IMR-90 (cell line): ENCODE measurements around the gene DHX15. TPM values are rescaled to one million over a fixed set of nuclear protein-coding genes. Genes with fewer than 3 reads are reported as not detected.

Experiments used
- ATAC-seq: fragments of 200-7000 bp; cut with Tn5 transposase; 2 replicates; pipeline ENCODE4 v1.9.1; 2020; ENCODE audit warnings: low read depth, mild to moderate bottlenecking, moderate library complexity
- BruUV-seq: library from RNA; stranded (reverse); fragments of 400-500 nt; replicated peaks from 2 replicates; lab custom pipeline; 2021; lab: Mats Ljungman, UMichigan
- CTCF ChIA-PET: fragments of 300-600 bp; formaldehyde crosslinking; extraction: SDS; loops from one replicate; lab custom pipeline; 2021; ENCODE audit warnings: antibody characterized with exemption; lab: Yijun Ruan, JAX
- POLR2A ChIA-PET: fragments of 300-600 bp; sonication (Branson Sonifier 250); formaldehyde crosslinking; loops from one replicate; lab custom pipeline; 2022; ENCODE audit warnings: antibody characterized with exemption; ENCODE audit not compliant: unreplicated experiment; lab: Charles Lee
- DNase-seq: peaks from one replicate; pipeline ENCODE4 v3.0.0; 2013
- H2AFZ ChIP-seq: replicated peaks from 2 replicates; pipeline ENCODE3; 2013; ENCODE audit warnings: low read length, mild to moderate bottlenecking; ENCODE audit not compliant: poor library complexity
- H2AK5ac ChIP-seq: 2 replicates; pipeline ENCODE4 v1.6.1; 2013; ENCODE audit warnings: low read depth, low read length, inconsistent platforms
- H2AK9ac ChIP-seq: replicated peaks from 2 replicates; pipeline ENCODE3; 2013; ENCODE audit warnings: mild to moderate bottlenecking, low read depth, low read length, moderate library complexity; ENCODE audit not compliant: poor library complexity
- H2BK120ac ChIP-seq: 2 replicates; pipeline ENCODE4 v1.6.1; 2013; ENCODE audit warnings: low read depth, low read length, inconsistent platforms
- H2BK15ac ChIP-seq: 3 replicates; pipeline ENCODE4 v1.6.1; 2013; ENCODE audit warnings: low read depth, low read length, inconsistent platforms
- H2BK20ac ChIP-seq: 2 replicates; pipeline ENCODE4 v1.6.1; 2013; ENCODE audit warnings: low read depth, mild to moderate bottlenecking, inconsistent platforms, low read length, moderate library complexity
- H2BK5ac ChIP-seq: 2 replicates; pipeline ENCODE4 v1.6.1; 2013; ENCODE audit warnings: mild to moderate bottlenecking, low read depth, low read length, inconsistent platforms; ENCODE audit not compliant: poor library complexity, severe bottlenecking
- H3K14ac ChIP-seq: replicated peaks from 2 replicates; pipeline ENCODE4 v1.6.1; 2013; ENCODE audit warnings: low read depth, low read length, inconsistent platforms
- H3K18ac ChIP-seq: 2 replicates; pipeline ENCODE4 v1.6.1; 2013; ENCODE audit warnings: low read depth, low read length, control low read depth
- H3K23ac ChIP-seq: 2 replicates; pipeline ENCODE4 v1.6.1; 2013; ENCODE audit warnings: low read depth, low read length, inconsistent platforms
- H3K27ac ChIP-seq: 2 replicates; pipeline ENCODE4 v1.5.1; 2013; ENCODE audit warnings: mild to moderate bottlenecking, control low read depth, low read length; ENCODE audit not compliant: insufficient read depth
- H3K27me3 ChIP-seq: 2 replicates; pipeline ENCODE4 v1.6.1; 2013; ENCODE audit warnings: low read length; ENCODE audit not compliant: control insufficient read depth, insufficient read depth
- H3K36me3 ChIP-seq: 2 replicates; pipeline ENCODE4 v1.6.1; 2013; ENCODE audit warnings: low read length, mixed read lengths; ENCODE audit not compliant: control insufficient read depth, insufficient read depth
- H3K4ac ChIP-seq: 2 replicates; pipeline ENCODE4 v1.6.1; 2013; ENCODE audit warnings: low read depth, low read length, inconsistent platforms
- H3K4me1 ChIP-seq: 2 replicates; pipeline ENCODE4 v1.6.1; 2013; ENCODE audit warnings: low read length, mixed read lengths; ENCODE audit not compliant: control insufficient read depth, insufficient read depth
- H3K4me2 ChIP-seq: 2 replicates; pipeline ENCODE4 v1.6.1; 2013; ENCODE audit warnings: low read depth, mild to moderate bottlenecking, control low read depth, low read length, moderate library complexity
- H3K4me3 ChIP-seq: 2 replicates; pipeline ENCODE4 v1.5.1; 2013; ENCODE audit warnings: low read depth, mild to moderate bottlenecking, control low read depth, low read length, moderate library complexity; ENCODE audit not compliant: insufficient read depth
- H3K56ac ChIP-seq: 2 replicates; pipeline ENCODE4 v1.6.1; 2013; ENCODE audit warnings: low read length, inconsistent platforms; ENCODE audit not compliant: insufficient read depth; ENCODE audit errors: extremely low read depth
- H3K79me1 ChIP-seq, 2 experiments: 2 replicates each; pipeline ENCODE4 v1.6.1; 2013; ENCODE audit warnings: low read length in 2 of 2, inconsistent platforms in 1 of 2, low read depth in 1 of 2
- H3K9ac ChIP-seq: 2 replicates; pipeline ENCODE4 v1.6.1; 2013; ENCODE audit warnings: low read depth, low read length, control low read depth
- H3K9me1 ChIP-seq: 2 replicates; pipeline ENCODE4 v1.6.1; 2013; ENCODE audit warnings: low read length, inconsistent platforms; ENCODE audit not compliant: insufficient read depth
- H3K9me3 ChIP-seq: 2 replicates; pipeline ENCODE4 v1.6.1; 2013; ENCODE audit warnings: low read length; ENCODE audit not compliant: control insufficient read depth, insufficient read depth
- H4K20me1 ChIP-seq: 2 replicates; pipeline ENCODE4 v1.6.1; 2013; ENCODE audit warnings: low read length, inconsistent platforms; ENCODE audit not compliant: insufficient read depth
- H4K5ac ChIP-seq: 2 replicates; pipeline ENCODE4 v1.6.1; 2013; ENCODE audit warnings: mild to moderate bottlenecking, low read depth, low read length, control low read depth
- H4K8ac ChIP-seq, 2 experiments: 2 replicates each; pipeline ENCODE4 v1.6.1; 2013; ENCODE audit warnings: low read depth in 2 of 2, low read length in 2 of 2, control low read depth in 1 of 2, inconsistent platforms in 1 of 2
- H4K91ac ChIP-seq: 2 replicates; pipeline ENCODE4 v1.6.1; 2013; ENCODE audit warnings: low read depth, low read length, inconsistent platforms; ENCODE audit not compliant: insufficient read depth
- BHLHE40 ChIP-seq: fragments of 150-350 bp; IDR thresholded peaks from 2 replicates; pipeline ENCODE4 v1.6.1; 2016; ENCODE audit warnings: mild to moderate bottlenecking, low read depth, low read length
- CEBPB ChIP-seq: IDR thresholded peaks from 2 replicates; pipeline ENCODE4 v1.6.1; 2012; ENCODE audit warnings: low read depth, low read length, improper control_type of control experiment
- CHD1 ChIP-seq: IDR thresholded peaks from 2 replicates; pipeline ENCODE4 v1.6.1; 2012; ENCODE audit warnings: low read depth, low read length, improper control_type of control experiment
- CTCF ChIP-seq: conservative IDR thresholded peaks from 2 replicates; pipeline ENCODE4 v1.5.1; 2012; ENCODE audit warnings: mild to moderate bottlenecking, low read depth, low read length, improper control_type of control experiment
- ELK1 ChIP-seq: fragments of 150-350 bp; IDR thresholded peaks from 2 replicates; pipeline ENCODE4 v1.6.1; 2016; ENCODE audit warnings: low read depth, mild to moderate bottlenecking, low read length, moderate library complexity, borderline replicate concordance
- FOS ChIP-seq: fragments of 150-350 bp; IDR thresholded peaks from 2 replicates; pipeline ENCODE4 v1.6.1; 2016; ENCODE audit warnings: low read depth, low read length
- MAFK ChIP-seq: IDR thresholded peaks from 2 replicates; pipeline ENCODE4 v1.6.1; 2012; ENCODE audit warnings: low read depth, low read length, improper control_type of control experiment
- MAZ ChIP-seq: IDR thresholded peaks from 2 replicates; pipeline ENCODE4 v1.6.1; 2012; ENCODE audit warnings: low read depth, mild to moderate bottlenecking, low read length, improper control_type of control experiment, moderate library complexity, borderline replicate concordance
- POLR2A ChIP-seq: IDR thresholded peaks from 2 replicates; pipeline ENCODE4 v1.6.1; 2012; ENCODE audit warnings: mild to moderate bottlenecking, low read depth, low read length
- RAD21 ChIP-seq: IDR thresholded peaks from 2 replicates; pipeline ENCODE4 v1.6.1; 2012; ENCODE audit warnings: low read length, improper control_type of control experiment
- RCOR1 ChIP-seq: IDR thresholded peaks from 2 replicates; pipeline ENCODE4 v1.6.1; 2012; ENCODE audit warnings: mild to moderate bottlenecking, low read length, improper control_type of control experiment; ENCODE audit not compliant: insufficient replicate concordance
- RFX5 ChIP-seq: IDR thresholded peaks from 2 replicates; pipeline ENCODE4 v1.8.0; 2012; ENCODE audit warnings: low read depth, mild to moderate bottlenecking, low read length, moderate library complexity
- SMC3 ChIP-seq: fragments of 150-350 bp; IDR thresholded peaks from 2 replicates; pipeline ENCODE4 v1.6.1; 2016; ENCODE audit warnings: low read depth, mild to moderate bottlenecking, antibody characterized with exemption, low read length, moderate library complexity
- WGBS, 2 experiments: methylation state at CpG; one replicate each; pipeline versions ENCODE4 v1.1.5 to v1.1.7; 2013; ENCODE audit warnings: missing lambda C conversion rate in 2 of 2; ENCODE audit not compliant: insufficient read length in 1 of 2; ENCODE audit errors: extremely low coverage in 2 of 2; 5-methylcytosine and 5-hydroxymethylcytosine counted together
- dilution Hi-C: fragments of 300-500 bp; cut with HindIII; formaldehyde crosslinking; loops from one replicate; pipeline ENCODE4 v1.14.3; 2018; ENCODE audit warnings: low sequenced_read_pairs; ENCODE audit not compliant: unreplicated experiment
- in situ Hi-C: fragments of 300-500 bp; cut with MboI; formaldehyde crosslinking; loops from 3 replicates; pipeline ENCODE4 v1.14.3; 2019; ENCODE audit warnings: low sequenced_read_pairs, inconsistent platforms, mixed read lengths
- intact Hi-C: fragments of 100-400 bp; cut with micrococcal nuclease; formaldehyde crosslinking; loops from 2 replicates; pipeline ENCODE4 v1.10.0; 2022
- polyA plus RNA-seq, 3 experiments: library from polyadenylated mRNA; depleted of rRNA; stranded (reverse); fragments of >200 nt; gene quantifications; 2 replicates each; pipeline ENCODE4 v1.2.3, GENCODE V29; 2012; ENCODE audit warnings: low replicate concordance in 1 of 3
- total RNA-seq: library from RNA; depleted of rRNA; stranded (reverse); fragments of >200 nt; gene quantifications from 2 replicates; pipeline ENCODE4 v1.2.3, GENCODE V29; 2012
- TF ChIP-seq, protein P1 (sequence below): fragments of 150-350 bp; IDR thresholded peaks from 2 replicates; pipeline ENCODE4 v1.6.1; 2017; ENCODE audit warnings: mild to moderate bottlenecking, antibody characterized with exemption, low read length, low read depth

The DHX15 gene
- total and polyA plus RNA-seq, 2 of the 4 experiments (the other 2 are of a cell fraction), result 97.9 to 172 TPM

GRCh38 chr4:24550441-24551175 lies 33.7 kb downstream of the DHX15 start (continued):
- TF ChIP-seq SMC3, result no peak

DNA sequence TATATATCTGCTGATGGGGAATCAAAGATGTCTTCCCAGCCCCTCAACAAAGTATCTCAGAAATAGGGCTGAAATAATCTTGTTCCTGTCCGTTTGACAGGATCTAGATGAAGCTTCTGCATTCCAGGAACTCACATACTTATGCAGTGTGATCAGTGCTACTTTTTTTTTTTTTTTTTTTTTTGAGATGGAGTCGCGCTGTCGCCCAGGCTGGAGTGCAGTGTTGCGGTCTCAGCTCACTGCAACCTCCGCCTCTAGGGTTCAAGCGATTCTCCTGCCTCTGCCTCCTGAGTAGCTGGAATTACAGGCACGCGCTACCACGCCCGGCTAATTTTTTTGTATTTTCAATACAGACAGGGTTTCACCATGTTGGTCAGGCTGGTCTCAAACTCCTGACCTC lies 36.4 kb downstream of the DHX15 start:
- in situ Hi-C loops, result no loop called here
- intact Hi-C loops, result no loop called here
- Histone ChIP-seq H2BK15ac (no peak overlapping the region), H4K5ac (no peak overlapping the region), H2AFZ (no peak overlapping the region), H4K91ac (no peak overlapping the region), H3K9me3 (no peaks in the 10 kb centered on the region), H3K4me2 (no peak overlapping the region), H2AK5ac (no peak overlapping the region), H4K20me1 (peaks cover 65% of the 10 kb centered on the region), H3K27ac (no peak overlapping the region), H2AK9ac (no peak overlapping the region), H2BK120ac (no peak overlapping the region), H3K56ac (no peak overlapping the region), H2BK5ac (no peak overlapping the region), H3K14ac (no peak overlapping the region), H3K27me3 (no peaks in the 10 kb centered on the region), H3K4me1 (peaks cover 9% of the 10 kb centered on the region), H3K9me1 (no peaks in the 10 kb centered on the region; the same call in none of the 2 replicates), H3K9ac (no peak overlapping the region), H3K18ac (no peak overlapping the region), H3K36me3 (peaks cover 16% of the 10 kb centered on the region), H3K79me1 (peaks cover 26 to 64% of the 10 kb centered on the region in 2 experiments), H3K23ac (no peak overlapping the region), H3K4me3 (no peak overlapping the region), H3K4ac (no peak overlapping the region), H4K8ac (no peak overlapping the region), H2BK20ac (no peak overlapping the region)
- ChIA-PET POLR2A (no interaction called here), CTCF (no interaction called here)
- DNase-seq (no peak), ATAC-seq (no peak)
- dilution Hi-C loops, result no loop called here
- 100% methylated on average over 6 of the region's 11 CpGs; no CpG with 5 or more reads in 1 of the 2 experiments for WGBS, 2 experiments
- BruUV-seq, result no TSS peak
- no peak for TF ChIP-seq CTCF
- no peak for TF ChIP-seq POLR2A
- no peak for TF ChIP-seq SMC3
- no peak for TF ChIP-seq CEBPB
- no peak for TF ChIP-seq MAZ
- no peak for TF ChIP-seq FOS
- no peak for TF ChIP-seq CHD1
- TF ChIP-seq MAFK, result no peak
- TF ChIP-seq RAD21, result no peak
- no peak for TF ChIP-seq RCOR1
- no peak for TF ChIP-seq ELK1
- no peak for TF ChIP-seq BHLHE40
- TF ChIP-seq, protein P1, sequence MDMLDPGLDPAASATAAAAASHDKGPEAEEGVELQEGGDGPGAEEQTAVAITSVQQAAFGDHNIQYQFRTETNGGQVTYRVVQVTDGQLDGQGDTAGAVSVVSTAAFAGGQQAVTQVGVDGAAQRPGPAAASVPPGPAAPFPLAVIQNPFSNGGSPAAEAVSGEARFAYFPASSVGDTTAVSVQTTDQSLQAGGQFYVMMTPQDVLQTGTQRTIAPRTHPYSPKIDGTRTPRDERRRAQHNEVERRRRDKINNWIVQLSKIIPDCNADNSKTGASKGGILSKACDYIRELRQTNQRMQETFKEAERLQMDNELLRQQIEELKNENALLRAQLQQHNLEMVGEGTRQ, result no peak
- TF ChIP-seq RFX5, result no peak
